ENCODE measurements around the gene SPSB2.

DNA sequence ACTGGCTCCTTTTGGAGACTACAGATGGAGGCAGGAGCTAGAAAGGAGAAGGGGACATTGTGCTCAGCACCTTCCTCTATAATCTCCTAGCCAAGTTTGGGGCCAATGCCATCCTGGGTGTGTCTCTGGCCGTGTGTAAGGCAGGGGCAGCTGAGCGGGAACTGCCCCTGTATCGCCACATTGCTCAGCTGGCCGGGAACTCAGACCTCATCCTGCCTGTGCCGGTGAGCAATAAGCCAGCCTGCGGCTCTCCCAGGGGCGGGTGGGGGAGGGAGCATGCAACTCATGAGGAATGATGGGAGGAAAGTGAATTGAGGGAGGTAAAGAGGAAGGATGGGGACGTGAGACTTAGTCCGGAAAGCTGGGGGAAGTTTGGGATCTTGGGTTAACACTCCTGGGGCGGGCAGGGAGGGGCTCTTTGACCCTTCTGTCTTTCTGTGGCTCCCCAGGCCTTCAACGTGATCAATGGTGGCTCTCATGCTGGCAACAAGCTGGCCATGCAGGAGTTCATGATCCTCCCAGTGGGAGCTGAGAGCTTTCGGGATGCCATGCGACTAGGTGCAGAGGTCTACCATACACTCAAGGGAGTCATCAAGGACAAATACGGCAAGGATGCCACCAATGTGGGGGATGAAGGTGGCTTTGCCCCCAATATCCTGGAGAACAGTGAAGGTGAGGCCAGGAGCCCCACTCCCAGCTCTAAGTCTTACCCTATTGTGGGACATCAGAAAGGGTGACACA, 44.6 kb upstream of the SPSB2 start:
- TF ChIP-seq CTCF (IDR thresholded peaks at IDR 0.05; ENCODE audit: low read depth, low read length) (no peak), POLR2A (IDR thresholded peaks at IDR 0.05; ENCODE audit: extremely low read depth, insufficient read length) (no peak), MAX (IDR thresholded peaks at IDR 0.05; ENCODE audit: low read depth, low read length) (no peak)

Data from NB4 (cell line).